HG03280 (cell line): ENCODE results near the gene GSTT4.
A peak's percentile ranks its signal among the peaks of the same experiment; 100 is the strongest.
"Not testable (repeated sequence)": the region's sequence is repeated elsewhere in the genome, so short reads cannot be mapped to it uniquely, and the experiment has no call there.

Experiments
- ATAC-seq: cut with Tn5 transposase; IDR thresholded peaks from one replicate; pipeline ENCODE4 v1.9.1; 2021; ENCODE audit warnings: mild to moderate bottlenecking, moderate library complexity; ENCODE audit not compliant: unreplicated experiment

Gene GSTT4

GRCh38 chr22:23989583-23990244, 15.5 kb downstream of the GSTT4 start:
- ATAC-seq: not testable (repeated sequence)

- ATAC-seq: not testable (repeated sequence)
Measured at GRCh38 chr22:23986538-23987178, 18.6 kb downstream of the GSTT4 start.

GRCh38 chr22:23986089-23986488, 19.2 kb downstream of the GSTT4 start:
- ATAC-seq: not testable (repeated sequence)

DNA sequence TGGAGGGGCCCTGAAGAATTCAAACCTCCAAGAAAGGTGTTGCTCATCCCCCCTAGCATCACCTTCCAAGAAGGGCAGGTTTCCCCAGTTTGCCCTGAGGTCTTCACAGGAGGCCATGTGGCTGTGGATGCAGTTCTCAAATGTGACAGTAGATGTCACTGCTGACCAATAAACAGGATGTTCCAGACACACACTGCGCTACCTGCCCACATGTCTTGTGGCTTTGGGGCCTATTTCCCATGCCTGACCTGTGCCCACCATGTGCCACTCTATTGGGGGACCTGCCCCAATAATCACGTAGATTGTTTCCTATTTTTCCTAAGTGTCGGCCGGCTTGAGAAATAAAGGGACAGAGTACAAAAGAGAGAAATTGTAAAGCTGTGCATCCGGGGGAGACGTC, 20.8 kb downstream of the GSTT4 start:
- no peak for ATAC-seq

DNA sequence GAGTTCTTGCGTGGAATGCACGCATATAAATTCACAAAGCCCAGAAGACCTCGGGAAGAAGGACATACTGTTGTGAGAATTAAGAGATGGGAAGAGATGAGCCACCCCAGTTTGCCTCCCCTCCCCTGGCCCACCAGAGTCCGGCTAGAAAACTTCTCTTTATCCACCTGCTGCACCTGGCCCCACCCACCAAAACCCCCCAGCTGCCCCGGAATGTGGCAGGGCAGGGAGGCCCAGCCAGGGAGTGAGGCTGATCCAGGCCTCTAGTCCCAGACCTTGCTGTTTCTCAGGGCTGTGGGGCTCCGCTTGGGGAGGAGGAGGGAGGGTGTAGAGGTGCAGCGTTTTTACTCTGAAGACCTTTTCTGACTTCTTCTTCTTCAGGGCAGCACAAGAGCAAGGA, 24.7 kb downstream of the GSTT4 start:
- not testable (repeated sequence) for ATAC-seq

GRCh38 chr22:23979557-23980240, 25.6 kb downstream of the GSTT4 start, which contains the start of gene GSTT2:
Gene GSTT2 (plus strand): TSS chr22:23980134.
- not testable (repeated sequence) for ATAC-seq

DNA sequence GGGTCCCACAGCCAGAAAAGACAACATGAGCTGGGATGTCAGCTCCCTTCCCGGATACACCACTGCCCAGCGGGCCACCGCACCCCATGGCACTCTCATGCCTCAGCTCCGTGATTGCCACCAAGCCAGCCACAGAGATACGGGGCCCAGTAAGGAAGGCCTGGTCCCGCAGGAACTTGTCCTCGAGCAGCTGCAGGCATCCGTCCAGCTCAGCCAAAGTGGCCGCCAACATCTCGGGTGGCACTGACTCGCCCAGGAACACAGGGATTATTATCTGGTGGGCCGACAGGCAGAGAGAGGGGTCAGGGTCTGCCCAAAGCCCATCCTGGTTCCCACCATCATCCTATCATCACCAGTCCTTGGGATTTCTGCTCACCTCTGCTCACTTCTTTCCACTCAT, 27.9 kb downstream of the GSTT4 start:
- not testable (repeated sequence) for ATAC-seq

GRCh38 chr22:23974836-23975352, 30.4 kb downstream of the GSTT4 start:
- peak; percentile 34 for ATAC-seq

GRCh38 chr22:23974345-23974744, 30.9 kb downstream of the GSTT4 start, which contains the start of gene DDT:
Gene DDT (minus strand): TSS chr22:23974441. CDS start chr22:23974414, 27 bp downstream.
- ATAC-seq: peak; percentile 88

DNA sequence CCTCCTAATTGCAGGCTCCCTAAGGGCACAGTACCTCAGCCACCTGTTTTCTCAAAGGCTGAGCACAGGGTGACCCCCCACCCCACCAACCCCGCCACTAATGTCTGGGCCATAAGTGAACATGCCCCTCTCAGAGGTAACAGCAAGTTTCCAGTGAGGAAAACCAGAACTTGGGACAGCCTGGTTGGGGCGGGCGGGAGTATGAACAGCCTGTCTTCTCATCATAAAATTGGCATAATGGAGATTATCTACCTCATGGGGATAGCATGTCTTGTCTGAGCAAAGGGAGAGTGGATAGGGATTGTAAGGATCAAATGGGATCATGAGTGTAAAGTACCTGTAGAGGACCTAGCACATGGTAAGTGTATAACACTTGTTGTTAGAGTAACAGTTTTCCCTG, 33.3 kb downstream of the GSTT4 start:
- ATAC-seq: not testable (repeated sequence)

DNA sequence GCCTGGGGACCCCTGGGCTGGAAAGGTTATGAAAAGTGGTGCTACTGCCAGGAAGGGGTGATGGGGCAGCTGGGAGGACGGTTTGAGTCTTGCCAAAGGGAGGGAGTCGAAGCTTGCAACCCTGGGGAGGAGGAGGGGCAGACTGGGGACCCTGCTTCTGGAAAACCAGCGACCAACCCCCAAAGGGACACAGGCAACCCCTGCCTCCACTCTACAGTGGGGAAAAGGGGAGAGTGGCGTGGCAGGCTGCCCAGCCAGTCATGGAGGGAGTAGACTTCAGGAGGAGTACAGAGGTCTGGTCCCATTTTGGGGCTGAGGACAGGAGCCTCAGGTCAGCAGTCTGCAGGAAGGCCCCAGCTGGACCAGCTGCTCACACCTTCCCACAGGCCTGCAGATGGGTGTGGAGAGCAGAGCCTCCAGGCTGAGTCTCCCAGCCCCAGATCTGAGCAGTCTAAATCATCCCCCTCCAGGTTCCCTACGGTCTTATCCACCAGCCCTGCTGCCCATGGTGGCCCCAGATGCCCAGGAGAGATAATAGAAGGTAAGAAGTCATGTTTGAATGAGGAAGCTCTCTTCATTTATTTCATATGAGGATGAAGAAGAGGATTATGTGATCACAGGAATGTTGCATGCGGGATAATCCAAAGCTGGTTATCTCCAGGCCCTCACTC, 34.3 kb downstream of the GSTT4 start:
- no peak for ATAC-seq

GRCh38 chr22:23970201-23970641, 35.0 kb downstream of the GSTT4 start:
- no peak for ATAC-seq

GRCh38 chr22:23969071-23969470, 36.2 kb downstream of the GSTT4 start:
- ATAC-seq: no peak

DNA sequence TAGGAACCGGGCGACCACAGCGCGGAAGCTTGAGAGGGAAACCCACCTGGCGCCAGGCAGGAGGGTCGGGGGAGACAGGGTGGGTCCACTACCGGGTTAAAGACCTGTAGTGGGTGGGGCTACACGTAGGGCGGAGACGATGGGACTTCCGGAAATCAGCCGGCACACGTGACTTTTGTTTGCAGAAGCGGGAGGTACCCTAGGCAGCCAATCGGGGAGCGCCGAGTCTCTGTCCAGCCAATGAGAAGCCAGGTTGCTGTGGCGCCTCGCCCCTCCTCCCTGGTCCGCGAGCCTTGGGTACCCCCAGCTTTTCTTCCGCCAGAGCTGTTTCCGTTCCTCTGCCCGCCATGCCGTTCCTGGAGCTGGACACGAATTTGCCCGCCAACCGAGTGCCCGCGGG, 38.7 kb downstream of the GSTT4 start, which contains the start of gene DDTL:
TSS of gene DDTL (plus strand) at position 321 of the 400 bp plus-strand sequence. CDS start at position 348, 27 bp downstream.
- ATAC-seq: peak; percentile 86

DNA sequence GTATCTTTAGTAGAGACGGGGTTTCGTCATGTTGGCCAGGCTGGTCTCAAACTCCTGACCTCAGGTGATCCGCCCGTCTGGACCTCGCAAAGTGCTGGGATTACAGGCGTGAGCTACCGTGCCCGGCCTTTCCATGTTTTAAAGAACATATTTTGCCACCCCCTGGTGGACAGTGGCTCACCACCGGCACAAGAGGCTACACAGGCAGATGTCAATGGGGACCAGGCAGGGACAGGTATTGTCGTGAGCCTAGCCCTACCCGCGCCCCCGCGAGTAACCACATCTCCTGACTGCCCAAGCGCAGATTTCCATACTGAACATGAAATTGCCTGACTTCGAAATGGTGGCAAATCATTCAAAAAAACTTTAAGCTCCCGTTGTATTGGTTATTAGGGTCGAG, 39.2 kb downstream of the GSTT4 start:
- peak; percentile 42 for ATAC-seq

GRCh38 chr22:23961084-23961771, 44.0 kb downstream of the GSTT4 start, which contains the start of gene GSTT2B:
Gene GSTT2B (minus strand): TSS chr22:23961195. CDS start chr22:23961131, 64 bp downstream.
- not testable (repeated sequence) for ATAC-seq

DNA sequence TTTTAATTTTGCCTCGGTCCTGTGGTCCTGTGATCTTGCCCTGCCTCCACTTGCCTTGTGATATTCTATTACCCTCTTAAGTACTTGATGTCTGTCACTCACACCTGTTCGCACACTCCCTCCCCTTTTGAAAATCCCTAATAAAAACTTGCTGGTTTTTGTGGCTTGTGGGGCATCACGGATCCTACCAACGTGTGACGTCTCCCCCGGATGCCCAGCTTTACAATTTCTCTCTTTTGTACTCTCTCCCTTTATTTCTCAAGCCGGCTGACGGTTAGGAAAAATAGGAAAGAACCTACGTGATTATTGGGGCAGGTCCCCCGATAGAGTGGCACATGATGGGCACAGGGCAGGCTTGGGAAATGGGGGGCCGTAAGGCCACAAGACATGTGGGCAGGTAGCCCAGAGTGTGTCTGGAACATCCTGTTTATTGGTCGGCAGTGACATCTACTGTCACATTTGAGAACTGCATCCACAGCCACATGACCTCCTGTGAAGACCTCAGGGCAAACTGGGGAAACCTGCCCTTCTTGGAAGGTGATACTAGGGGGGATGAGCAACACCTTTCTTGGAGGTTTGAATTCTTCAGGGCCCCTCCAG, 48.9 kb downstream of the GSTT4 start:
- ATAC-seq: not testable (repeated sequence)

DNA sequence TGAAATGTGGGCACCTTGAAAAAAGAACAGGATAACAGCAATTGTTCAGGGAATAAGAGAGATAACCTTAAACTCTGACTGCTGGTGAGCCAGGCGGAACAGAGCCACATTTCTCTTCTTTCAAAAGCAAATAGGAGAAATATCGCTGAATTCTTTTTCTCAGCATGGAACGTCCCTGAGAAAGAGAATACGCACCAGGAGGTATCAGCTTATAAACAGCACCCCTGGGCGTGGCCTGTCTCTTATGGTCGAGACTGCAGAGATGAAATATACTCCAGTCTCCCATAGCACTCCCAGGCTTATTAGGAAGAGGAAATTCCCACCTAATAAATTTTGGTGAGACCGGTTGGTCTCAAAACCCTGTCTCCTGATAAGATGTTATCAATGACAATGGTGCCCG, 49.4 kb downstream of the GSTT4 start:
- not testable (repeated sequence) for ATAC-seq

DNA sequence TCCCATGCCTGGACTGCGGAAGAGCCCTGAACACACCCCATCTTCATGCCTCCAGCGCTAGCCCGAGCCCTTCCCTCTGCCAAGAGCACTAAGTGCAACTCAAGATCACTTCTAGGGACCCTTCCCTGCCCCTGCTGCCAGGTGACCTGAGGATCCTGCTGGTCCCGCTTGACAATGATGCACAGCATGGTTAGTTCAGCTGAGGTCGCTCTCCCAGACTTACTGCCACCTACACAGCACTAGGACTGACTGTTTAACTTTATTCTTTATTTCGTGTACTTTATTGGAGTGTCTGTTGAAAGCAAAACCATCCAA, 50.3 kb downstream of the GSTT4 start:
- ATAC-seq: not testable (repeated sequence)
